Measurements from ENCODE around the gene ADD2.
"Not testable (repeated sequence)": the region's sequence is repeated elsewhere in the genome, so short reads cannot be mapped to it uniquely, and the experiment has no call there.

ADD2 gene

DNA sequence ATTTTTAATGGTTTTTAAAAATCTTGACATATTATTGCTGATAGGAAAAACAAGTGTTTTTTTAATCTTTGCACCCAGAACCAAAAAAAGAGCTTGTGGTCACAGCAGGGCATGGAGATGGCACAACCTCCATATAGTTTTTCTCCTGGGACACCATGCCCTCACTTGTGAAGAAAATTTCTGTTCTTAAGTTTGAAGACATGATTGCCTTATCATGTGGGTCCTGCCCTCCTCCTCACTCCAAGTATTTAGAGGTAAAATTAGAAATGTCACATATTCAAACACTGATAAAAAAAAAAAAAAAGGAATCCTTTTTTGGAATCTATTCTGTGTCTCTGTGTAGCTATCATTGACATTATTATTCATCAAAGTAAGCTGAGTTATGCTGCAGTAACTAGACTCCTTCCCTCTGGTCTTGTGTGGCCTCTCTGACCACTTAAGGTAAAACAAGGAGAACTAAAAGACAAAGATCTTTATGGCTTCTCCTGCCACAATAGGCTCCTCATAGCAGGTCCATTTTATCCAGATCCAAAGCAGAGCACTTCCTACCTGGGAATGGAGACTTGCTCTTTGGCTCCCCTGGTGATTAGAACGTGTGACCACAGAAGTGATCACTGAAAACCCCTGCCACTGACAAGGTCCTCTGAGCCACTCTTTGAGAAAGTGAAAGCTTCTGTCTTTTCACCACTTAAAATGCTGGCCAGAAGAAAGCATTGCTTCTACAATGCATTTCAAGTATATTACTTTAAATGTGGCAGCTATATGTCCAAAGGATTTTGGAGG lies 19.8 kb downstream of the ADD2 start:
- DNase-seq, result no peak

DNA sequence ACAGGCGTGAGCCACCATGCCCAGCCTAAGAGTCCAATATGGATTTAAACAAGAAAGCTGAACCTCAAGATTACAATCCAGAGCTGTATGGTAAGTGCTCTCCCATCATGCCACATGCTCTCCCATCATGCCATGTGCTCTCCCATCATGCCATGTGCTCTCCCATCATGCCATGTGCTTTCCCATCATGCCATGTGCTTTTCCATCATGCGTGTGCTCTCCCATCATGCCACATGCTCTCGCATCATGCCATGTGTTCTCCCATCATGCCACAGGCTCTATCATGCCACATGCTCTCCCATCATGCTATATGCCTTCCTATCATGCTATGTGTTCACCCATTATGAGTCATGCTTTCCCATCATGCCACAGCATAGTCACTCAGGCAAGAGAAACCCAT lies 20.7 kb downstream of the ADD2 start:
- no peak for DNase-seq

DNA sequence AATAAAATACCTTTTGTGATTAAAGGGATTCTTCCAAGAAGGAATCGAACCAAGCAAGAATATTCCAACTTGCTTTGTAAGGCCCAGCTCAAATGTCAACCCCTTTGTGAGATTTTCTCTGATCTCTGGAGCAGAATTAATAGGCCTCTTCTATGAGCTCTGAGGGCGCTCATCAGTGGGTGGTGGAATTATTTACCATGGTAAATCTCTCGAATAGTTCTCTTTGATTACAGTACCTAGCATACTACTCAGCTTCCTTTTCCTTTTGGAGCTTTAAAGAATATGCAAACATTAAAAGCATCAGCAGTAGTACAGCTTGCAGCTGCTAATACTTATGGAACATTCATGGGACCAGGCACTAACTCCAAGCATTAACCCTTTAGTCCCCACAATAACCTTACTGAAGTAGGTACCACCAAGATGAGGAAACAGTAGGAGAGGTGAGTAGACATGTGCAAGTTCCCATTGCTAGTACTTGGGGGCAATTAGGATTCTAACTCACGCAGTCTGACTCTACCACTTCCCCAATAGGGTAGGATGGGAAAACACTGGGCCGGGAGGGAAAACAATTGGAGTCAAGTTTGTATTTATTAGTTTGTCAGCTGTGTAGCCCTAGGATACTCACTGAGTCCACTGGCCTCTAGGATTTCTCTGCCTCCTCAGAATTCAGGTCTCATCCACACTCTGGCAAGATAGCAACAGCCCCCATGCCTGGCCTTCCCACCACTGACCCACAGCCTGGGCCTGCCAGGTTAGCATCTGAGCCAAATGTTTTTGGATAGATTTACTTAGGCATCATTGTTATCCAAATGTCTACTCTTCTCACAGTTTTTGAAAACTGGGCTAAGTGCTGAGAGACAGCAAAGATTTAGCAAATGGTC lies 21.7 kb downstream of the ADD2 start:
- DNase-seq, result no peak

DNA sequence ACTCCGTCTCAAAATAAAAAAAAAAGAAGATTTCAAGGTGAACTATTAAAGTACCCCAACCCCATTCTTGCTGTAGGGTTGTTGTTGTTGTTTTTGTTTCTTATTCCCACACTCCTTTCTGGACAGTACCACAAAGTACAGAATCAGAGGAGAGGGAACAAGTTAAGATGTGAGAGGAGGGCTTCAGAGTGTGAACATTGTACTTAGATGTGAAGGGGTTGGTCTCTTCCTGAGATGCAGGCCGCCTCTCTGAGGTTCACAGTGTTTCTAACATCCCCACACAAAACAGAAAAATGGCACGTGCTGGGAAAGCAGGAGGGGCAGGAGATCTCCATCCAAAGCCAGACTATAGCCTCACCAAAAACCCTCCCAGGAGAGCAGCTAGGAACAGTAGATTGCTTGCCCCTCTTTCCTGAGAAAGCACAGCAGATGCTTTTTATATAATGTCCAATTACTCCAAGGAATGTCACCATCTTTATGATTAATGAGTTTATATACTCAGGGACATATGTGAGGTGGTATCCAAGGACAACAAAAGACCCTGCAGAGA lies 22.6 kb downstream of the ADD2 start:
- no peak for DNase-seq

DNA sequence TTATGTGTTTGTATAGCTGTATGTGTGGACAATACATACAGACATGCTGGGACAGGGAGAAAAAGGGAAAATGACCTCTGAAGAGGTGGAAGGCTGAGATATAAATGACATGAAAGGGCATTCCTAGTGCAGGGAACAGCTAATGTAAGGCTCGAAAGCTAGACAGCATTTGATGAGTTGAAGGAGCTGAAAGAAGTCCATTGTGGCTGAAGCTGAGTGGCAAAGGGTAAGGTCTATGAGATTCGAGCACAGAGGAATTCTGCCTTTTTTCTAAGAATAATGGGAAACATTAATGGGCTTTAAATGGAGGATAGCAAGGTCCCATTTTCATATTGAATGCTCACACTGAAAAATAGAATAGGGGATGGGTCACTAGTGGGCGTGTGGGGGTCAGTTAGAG lies 23.6 kb downstream of the ADD2 start:
- no peak for DNase-seq

DNA sequence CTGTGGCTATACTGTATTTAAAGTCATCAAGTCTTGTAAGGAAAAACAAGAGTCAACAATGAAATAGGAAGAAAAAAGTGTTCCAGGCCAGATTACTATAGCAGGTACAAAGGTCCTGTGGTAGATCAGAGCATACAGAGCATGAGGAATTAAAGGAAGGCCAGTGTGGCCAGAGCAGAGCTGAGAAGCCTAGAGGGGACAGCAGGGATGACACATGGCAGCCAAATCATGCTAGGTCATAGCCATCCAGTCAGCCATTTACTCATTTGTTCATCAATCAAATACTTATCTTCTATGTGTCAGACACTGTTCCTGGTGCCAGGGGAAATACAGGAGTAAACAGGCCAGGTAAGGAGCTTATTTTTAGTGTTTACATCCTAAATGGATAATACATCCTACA lies 24.3 kb downstream of the ADD2 start:
- no peak for DNase-seq

DNA sequence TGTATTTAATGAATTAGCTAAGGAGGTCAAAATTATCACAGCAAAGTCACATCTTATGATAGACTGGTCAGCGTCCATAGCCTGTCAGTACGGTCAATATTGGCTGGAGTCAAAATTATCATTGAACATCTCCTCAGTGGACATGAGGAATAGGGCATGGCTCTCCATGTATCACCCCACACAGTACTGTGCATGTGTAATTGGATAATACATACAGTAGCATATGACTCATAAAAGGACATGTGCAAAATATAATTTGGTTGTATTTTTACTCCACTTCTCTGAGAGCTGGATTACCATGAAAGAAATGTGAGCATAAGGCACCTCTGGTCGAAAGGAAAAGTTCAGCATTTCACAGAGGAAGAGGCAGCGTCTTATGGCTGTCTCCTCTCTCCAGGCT lies 24.9 kb downstream of the ADD2 start:
- DNase-seq, result no peak

DNA sequence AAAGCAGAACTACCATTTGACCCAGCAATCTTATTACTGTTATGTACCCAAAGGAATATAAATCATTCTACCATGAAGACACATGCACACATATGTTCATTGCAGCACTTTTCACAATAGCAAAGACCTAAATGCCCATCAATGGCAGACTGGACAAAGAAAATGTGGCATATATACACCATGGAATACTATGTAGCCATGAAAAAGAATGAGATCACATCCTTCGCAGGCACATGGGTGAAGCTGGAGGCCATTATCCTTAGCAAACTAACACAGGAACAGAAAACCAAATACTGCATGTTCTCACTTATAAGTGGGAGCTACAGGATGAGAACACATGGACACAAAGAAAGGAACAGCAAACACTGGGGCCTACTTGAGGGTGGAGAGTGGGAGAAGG lies 28.5 kb downstream of the ADD2 start:
- not testable (repeated sequence) for DNase-seq

DNA sequence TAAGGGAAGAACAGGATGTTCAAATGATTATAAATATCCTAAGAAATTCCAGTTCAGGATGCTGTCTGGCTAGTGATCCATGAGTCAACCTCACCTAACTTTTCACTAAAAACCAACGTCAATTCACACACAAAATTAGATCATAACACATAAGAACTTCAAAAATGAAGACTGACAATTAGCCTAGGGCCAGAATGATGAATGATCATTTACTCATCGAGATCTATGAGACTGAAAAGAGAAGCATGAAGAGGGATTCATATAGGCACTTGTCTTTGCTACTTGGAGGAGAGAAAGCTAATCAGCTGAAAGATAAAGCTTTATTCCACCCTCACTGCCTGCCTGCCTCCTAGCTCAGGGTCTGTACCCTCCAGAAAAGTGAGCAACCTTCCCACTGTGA lies 29.8 kb downstream of the ADD2 start:
- DNase-seq, result no peak

DNA sequence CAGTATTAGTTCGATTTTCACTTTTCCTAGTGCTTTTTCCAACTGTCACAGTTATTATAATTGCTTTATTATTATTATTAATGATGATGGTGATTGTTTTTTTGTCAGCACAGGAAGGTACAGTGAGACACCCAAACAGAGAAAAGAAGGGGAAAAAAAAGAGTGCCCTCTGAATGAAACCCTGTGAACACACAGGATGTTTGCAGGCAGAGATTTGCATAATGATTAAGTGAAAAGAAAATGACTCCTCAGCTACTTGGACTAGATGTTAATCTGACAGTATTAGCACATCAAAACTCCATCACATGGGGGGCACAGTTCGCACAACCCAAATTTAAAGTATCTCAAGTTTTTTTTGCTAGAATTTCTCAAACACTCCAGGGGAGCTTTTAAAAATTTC lies 32.9 kb downstream of the ADD2 start:
- no peak for DNase-seq

DNA sequence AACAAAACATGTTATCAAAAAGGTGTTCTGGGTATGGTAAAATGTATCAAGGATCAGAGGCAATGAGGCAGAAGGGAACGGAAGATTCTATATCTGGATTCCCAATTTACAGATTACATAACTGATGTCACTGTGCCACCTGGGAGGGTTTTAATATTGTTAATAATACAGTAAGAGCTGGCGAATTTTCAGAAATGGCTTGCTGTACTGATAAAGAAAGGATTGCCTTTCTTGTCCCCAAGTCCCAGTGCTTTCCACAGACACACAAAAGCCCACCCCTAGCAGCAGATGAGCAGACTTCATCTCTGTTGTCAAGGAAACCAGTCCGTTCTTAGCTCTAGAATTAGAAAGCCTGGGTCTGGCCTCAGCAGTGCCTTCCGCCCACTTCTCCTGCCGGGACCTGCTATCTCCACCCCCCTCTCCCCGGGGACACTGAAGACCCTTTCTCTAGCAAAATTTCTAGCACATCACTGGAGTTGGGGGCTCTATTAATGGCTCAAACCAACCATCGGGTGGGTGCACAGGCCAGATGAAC lies 34.3 kb downstream of the ADD2 start:
- DNase-seq, result no peak

DNA sequence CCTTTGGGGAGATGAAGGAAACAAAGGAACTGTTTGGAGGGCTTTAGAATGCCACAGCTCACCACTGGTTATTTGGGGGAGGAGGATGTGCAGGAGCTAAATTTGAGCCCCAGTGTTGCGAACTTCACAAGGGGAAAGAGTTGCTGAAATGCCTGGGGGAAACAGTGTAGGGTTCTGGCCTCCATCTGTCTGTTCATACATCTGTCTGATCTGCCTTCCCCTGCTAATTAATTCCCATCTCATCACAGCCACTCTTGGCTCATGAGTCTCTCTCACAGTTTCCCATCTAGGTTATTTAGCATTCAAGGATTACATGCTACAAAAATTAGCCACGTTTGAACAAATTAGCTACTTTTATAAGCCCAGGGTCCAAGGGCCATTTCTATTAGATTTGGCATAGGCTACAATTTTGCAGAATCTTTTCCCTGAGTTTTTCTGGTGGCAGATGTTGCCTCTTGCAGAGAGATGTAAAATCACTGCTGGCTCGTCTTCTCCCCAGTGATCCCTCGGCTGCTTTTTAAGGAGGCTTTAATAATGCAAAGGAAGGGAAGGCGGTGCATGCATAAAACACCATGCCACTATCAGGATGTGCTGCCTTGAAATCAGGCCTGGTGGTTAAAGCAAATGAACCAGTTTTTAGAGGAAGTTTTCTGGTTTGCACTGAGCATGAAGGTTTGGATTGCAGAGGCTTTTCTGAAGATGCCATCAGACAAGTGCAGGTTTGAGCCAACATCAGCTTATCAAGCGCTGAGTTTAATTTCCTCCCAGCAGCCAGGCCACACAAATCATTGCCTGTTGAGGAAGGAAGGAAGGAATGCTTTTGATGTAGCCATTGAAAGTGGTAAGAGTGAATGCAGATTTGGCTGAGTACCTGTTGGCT lies 35.0 kb downstream of the ADD2 start:
- no peak for DNase-seq

DNA sequence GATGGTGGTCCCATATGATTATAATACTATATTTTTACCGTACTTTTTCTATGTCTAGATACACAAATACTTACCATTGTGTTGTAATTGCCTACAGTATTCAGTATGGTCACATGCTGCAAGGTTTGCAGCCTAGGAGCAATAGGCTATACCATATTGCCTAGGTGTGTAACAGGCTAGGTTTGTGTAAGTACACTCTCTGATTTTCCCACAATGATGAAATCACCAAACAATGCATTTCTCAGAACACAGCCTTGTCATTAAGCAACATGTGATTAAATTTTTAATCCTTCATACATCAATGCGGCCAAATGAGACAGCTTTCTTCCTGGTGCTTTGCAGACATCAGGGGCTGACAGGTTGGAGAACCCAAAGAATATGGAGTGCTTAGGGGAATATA lies 37.3 kb downstream of the ADD2 start:
- DNase-seq, result no peak

DNA sequence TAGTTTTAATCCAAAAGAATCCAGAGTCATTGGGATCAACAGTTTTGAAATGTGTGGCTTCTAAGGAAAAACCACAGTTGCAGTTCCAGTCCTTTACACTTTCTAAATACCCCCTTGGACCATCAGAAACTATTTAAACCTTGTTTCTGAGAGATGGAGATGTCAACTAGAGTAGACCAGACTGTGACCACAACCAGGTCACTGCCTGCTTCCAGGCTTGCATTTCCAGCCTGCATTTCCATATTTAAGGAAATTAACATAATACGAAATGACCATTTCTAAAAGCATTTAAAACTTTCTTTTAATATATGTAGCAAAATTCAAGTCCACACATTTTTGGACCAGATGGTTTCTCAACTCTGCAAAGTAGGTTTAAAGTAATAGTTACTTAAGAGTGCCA lies 38.4 kb downstream of the ADD2 start:
- DNase-seq, result no peak

DNA sequence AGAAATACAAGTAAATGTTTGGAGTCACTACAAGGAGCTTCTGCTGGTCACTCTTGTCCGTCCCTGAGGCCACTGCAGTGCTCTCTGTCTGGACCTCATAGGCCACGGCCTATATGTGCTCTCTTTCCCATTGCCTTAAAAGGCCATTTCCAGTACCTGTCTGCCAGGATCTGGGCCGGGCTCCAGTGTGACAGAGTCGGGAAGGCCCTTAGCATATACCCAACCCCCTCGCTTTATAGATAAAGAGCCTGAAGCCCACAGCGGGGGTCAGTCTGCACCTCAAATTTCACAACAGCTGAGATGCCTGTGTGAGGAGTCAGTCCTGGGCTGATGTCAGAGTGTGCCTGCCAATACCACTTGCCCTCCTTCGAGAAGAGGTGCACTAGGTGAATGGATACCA lies 39.9 kb downstream of the ADD2 start:
- DNase-seq, result no peak

DNA sequence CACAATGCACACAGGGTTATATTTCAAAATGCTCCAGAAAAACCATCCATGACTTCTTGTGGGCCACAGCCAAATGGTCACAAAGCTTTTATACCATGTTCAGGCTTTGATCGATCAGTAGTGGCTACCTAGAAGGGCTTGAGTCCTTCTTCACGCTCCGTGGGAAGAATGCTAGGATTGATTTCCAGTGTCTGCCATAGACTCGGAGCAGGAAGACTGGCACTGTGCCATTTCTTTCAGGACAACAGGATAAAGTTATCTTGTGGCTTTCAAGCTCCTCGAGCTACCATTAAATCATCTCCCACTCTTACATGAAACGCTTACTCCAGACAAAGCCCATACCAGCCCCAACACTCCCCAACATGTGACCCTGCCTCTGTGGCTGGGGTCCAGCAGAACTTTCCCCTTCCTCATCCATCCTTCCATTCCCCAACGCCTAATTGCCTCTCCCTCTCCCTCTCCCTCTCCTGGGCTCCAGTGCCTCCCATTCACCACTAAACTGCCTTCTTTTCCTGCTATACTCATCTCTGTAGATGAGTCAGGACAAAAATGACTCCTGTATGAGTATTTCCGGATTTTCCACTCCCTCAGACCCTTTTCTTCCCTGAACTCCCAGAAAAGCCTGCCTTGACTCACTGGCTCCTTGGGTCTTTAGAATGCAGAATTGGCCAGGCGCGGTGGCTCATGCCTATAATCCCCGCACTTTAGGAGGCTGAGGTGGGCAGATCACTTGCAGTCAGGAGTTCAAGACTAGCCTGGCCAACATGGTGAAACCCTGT lies 40.9 kb downstream of the ADD2 start:
- DNase-seq, result no peak

DNA sequence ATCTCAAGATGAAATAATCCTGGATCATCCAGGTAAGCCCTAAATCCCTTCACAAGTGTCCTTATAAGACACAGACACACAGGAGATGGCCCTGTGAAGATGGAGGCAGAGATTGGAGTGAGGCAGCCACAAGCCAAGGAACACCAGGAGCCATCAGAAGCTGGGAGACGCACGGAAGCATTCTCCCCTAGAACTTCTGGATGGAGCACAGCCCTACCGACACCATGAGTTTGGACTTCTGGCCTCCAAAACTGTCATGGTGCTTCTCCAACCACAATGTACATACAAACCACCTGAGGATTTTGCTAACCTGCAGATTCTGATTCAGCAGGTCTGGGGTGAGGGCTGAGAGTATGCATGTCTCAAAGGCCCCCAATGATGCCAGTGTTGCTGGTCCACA lies 42.5 kb downstream of the ADD2 start:
- no peak for DNase-seq

DNA sequence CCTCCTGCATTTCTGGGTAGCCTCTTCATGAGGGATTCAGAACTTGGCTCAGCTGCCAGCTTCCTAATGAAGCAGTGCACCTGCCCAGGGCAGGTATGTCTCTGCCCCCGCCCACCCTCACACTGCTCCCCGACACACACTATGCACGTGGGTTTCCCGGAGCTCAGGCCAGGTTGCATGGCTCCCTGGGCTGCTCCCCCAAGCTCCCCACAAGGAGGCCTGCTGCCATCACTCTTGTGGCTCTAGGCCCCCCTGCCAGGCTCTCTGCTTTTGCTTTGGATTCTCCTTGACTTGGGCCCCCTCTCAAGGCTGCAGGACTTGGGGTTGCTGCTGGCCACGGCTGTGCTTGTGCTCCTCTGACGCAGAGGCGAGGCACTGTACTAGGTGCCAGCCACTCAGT lies 43.6 kb downstream of the ADD2 start:
- DNase-seq, result no peak

DNA sequence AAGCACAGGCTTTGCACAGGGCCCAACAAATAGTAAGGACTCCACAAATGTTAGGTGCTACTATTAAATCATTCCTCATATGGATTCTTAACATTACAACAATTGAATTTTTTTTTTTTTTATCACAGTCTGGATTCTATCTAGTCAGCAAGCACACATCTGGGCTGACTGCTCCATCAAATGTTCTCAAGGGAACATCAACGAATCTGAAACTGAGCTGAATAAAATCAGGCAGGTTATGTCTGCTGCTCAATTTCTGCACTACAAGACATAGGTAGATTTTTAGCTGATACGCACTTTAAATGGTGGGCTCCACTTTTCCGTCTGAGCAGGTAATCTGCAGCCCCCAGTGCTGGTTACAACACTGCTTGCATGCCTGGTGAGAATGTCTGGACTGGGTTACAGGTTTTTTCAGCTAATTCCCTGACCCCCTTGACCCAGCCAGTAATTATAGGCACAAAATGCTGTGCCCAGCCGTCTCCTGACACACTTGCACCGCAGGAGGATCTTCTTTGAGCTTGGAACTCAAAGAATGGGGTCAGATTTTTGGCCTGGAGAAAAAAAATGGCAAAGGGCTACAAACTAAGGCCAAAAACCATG lies 44.6 kb downstream of the ADD2 start:
- no peak for DNase-seq

DNA sequence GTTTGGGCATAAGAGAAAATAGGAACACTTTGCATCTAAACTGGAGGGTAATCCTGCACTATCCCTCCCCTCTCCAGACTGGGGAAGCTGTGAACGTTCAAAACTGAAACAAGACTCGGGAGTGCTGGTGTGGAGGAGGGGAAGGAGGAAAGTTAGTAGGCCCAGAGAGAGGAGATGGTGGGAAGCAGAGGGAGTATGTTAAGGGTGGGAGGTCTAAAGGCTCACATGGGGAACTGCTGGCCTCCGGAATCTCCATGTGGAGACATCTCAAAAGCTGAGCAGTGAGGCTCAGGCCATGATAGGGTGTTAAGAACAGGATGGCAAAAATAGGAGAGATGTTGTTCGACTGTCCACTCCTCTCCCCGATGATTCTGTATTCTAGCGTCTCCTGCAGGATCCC lies 47.9 kb downstream of the ADD2 start:
- no peak for DNase-seq

DNA sequence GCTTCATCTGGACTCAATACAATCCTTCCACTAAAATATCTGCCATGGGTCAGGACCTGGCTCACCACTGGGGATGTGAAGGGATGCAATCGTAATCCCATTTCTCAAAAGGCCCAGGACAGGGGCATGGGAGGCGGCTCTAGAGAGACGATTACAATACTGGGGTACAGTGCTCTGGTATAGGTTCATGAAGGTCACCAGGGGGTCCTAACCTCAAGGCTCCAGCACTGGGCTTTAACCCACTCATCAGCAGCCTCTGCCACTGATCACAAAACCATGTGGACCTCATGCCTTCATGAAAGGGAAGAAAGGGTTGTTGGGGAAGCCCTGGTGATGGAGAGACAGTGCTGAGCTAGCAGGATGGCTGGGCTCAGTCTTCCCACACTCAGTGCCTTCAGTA lies 48.8 kb downstream of the ADD2 start:
- DNase-seq, result no peak

DNA sequence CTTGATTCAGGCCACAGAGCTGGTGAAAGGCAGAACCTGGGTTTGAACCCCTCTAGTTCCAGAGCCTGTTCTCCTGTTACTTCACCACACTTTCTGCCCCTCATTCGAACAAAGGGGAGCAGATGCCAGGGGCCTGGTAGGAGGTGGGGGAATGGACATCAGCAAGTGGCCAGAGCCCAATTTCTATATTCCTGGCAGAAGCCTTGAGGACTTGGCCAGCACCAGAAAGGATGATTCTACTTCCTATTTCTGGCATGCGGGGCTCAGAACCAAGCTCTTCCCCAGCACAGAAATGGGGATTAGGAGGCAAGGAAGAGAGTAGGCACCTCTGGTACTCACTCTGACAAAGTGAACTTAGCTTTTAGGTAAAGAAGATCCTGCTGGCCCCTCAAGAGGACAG lies 49.3 kb downstream of the ADD2 start:
- DNase-seq, result no peak

Measured in activated CD8-positive, alpha-beta memory T cell treated with anti-CD3 and anti-CD28 coated beads for 24 hours (primary cell).